NCI-H69 (cell line): ENCODE measurements around the gene TBC1D5.
"Not testable (repeated sequence)": the region's sequence is repeated elsewhere in the genome, so short reads cannot be mapped to it uniquely, and the experiment has no call there.

ENCODE experiments used
- DNase-seq: peaks from one replicate; lab custom pipeline; 2025; lab: John Stamatoyannopoulos, UW

The TBC1D5 gene

DNA sequence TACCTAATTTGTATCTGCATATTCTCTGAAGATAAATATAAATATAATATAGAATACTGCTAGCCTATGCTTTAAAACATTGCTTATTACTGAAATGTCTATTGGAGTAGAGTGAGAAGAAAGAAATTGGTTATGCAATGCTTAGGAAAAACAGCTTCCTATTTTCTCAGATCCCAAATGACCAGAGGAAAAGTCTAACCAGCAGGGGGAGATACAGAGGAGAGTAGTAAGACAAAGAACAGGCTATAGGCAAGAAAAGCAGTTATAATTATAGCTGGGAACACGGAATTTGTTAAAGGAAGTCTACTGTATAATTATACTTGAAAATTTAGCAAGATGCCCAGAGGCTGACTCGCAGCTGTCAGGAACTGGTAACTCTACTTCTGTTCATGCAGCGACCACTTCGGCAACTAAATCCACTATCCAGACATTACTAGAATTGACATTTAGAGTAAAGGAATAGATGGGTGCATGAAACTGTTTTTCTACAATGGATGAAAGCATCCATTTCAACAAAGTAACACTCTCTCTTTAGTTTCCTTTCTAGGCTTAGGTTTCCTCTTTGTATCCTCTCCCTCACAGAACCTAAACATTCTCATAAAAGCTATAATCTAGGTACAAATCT, 97.2 kb downstream of the TBC1D5 start:
- DNase-seq: peak; percentile 94

DNA sequence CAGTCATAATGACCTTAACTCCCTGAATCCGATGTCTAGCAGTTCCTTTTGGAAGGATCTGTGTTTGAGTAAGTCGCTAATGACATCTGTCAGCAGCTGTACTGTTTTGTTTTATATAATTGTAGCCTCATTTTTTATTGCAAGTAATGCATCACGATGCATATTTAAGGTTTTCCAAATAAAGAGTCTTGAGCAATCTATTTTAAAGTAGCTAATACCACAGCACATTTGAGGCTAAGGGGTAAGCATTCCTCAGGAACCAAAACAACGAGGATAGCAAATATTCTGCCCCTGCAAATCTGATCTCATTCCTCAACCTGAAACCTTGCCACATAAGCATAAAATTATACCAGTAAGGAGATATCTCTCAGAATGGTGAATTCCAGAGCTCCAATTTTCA, 98.7 kb downstream of the TBC1D5 start:
- peak; percentile 31 for DNase-seq

DNA sequence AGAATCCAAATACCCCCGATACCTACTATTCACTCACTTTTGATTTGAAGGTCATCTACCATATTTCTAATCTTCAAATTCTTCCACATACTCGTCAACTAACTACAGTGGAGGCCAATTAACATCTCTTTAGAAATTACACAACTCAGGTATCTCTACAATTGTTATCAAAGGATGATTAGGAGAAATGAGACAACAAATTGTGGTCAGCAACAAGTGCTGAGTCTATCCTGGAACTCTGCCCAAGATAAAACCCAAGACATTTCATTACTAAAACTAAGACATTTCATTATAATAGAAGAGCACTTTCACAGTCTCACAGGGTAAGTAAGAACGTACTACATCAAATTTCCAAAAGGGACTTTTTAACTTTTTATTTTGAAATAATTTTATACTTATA, 100.0 kb downstream of the TBC1D5 start:
- DNase-seq: no peak

DNA sequence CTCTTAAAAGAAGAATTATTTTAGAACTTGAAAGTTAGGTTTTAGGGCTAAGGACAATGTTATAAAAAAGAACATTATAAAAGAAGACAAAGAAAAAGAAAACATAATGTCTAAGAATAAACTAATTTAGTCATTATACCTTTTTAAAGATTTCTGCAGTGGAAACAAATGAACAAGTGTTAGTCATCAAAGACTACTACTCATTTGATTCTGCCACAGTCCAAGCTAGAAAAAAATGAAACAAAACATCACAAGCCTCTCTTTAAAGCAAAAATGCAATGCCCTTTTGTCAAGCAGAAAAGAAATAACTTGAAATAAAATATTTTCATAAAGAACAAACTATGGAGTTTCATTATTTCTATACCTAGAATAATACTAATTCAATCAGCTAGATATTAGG, 102.0 kb downstream of the TBC1D5 start:
- peak; percentile 14 for DNase-seq

DNA sequence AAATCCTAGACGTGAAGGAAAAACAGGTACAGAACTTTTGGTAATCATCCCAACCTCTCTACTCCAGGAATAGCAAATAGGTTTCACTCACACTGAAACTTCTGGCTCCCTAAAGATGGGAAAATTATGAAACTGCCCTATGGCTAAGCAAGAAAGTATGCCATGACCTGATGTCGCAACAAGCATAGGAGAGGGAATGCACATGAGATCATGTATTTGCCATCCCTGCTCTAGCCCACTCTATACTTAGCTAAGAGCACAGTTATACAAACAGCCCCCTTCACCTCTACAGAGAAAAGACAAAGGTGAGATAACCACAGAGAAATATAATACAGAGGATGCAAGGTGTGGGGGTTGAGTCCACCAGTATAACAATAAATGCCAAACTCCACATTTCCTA, 102.7 kb downstream of the TBC1D5 start:
- DNase-seq: peak; percentile 82

DNA sequence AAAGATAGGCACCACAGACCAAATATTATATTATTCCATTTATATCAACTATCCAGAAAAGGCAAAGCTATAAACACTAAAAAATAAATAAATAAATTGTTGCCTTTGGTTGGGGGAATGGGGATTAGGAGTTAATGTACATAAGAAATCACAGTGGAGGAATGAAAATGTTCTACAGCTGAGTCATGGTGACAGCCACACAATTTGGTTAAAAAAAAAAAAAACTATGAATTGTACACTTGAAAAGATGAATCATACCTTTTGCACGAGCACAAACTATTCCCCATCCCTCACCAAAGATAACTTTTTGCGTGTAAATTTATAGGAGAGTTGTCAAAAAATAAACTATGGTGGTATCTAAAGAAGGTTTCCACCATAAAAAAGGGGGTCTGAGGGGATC, 103.2 kb downstream of the TBC1D5 start:
- no peak for DNase-seq

DNA sequence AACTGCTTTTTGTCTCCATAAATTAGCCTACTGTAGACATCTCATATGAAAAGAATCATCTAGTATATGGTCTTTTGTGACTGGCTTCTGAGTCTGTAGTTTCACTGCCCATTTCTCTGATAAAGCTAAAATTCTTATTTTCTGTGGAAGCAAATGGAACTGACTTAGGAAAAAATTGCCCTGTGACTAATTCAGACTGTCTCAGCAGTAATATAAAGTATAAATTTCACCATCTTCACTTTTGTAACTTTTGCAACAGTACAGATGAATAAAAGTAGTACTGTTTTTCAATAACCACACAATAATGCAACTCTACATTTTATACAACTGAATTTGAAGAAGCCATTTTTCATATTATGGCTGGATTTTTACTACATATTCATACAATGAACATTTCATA, 104.1 kb downstream of the TBC1D5 start:
- DNase-seq: no peak

DNA sequence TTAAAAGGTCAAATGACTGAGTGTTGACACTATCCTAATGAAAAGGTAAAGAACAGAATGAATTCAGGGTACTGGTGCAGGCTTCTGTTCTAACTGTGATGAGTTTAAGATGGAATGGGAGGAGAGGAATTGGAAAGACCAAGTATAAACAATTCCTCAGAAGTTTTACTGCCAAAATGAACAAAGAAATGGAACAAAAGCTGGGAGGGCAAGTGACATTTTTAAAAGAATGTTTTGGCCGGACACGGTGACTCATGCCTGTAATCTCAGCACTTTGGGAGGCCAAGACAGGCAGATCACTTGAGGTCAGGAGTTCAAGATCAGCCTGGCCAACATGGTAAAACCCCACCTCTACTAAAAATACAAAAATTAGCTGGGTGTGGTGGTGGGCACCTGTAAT, 106.8 kb downstream of the TBC1D5 start:
- DNase-seq: not testable (repeated sequence)

DNA sequence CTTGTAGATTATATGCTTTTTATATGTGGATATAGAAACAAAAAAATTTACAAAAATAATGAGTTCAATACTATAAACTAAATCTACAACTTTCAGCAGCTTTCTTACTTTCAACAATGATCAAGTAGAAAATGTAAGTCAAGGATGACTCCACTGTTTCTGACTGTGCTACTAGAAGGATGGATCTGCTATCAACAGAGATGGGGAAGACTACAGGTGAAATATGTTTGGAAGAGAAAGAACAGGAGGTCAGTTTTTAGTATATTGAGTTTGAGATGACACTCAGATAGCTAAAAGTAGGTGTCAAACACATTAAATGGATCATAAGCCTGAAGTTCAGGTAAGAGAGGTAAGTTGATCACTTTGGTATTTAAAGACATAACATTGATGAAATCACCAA, 107.5 kb downstream of the TBC1D5 start:
- no peak for DNase-seq

DNA sequence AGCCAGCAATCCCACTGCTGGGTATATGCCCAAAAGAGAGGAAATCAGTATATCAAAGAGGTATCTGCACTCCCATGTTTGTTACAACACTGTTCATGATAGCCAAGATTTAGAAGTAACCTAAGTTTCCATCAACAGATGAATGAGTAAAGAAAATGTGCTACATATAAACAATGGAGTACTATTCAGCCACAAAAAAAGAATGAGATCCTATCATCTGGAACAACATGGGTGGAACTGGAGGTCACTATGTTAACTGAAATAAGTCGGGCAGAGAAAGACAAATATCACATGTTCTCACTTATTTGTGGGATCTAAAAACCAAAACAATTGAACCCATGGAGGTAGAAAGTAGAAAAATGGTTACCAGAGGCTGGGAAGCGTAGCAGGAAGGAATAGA, 108.2 kb downstream of the TBC1D5 start:
- no peak for DNase-seq

DNA sequence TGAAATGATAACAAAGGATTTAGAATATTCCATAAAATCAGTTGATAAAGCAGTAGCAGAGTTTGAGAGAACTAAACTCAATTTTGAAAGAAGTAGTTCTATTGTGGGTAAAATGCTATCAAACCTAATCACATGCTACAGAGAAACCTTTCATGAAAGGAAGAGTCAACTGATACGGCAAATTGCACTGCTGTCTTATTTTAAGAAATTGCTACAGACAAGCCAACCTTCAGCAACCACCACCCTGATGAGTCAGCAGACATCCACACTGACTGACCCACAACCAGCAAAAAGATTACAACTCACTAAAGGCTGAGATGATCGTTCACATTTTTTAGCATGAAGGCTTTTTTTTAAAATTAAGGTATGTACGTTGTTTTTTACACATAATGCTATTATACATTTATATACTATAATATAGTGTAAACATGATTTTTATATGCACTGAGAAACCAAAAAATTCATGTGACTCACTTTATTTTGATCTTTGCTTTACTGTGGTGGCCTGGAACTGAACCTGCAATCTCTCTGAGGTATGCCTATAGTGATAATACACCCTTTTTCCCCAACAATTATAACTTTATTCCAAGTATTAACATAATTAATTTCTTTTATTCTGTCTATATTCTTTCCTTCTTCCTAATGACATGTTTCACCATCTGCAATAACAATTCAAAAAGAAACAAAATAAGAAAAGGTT, 109.9 kb downstream of the TBC1D5 start:
- peak; percentile 6 for DNase-seq

DNA sequence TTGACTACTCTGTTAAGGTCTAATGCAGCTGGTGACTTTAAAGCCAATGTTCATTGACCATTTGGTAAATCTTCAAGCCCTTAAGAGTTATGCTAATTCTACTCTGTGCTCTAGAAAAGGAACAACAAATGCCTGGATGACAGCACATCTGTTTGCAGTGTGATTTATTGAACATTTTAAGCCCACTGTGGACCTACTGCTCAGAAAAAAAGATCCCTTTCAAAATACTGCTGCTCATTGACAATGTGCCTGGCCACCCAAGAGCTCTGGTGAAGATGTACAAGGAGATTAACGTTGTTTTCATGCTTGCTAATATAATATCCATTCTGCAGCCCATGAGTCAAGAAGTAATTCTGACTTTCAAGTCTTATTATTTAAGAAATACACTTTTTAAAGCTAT, 110.8 kb downstream of the TBC1D5 start:
- no peak for DNase-seq

DNA sequence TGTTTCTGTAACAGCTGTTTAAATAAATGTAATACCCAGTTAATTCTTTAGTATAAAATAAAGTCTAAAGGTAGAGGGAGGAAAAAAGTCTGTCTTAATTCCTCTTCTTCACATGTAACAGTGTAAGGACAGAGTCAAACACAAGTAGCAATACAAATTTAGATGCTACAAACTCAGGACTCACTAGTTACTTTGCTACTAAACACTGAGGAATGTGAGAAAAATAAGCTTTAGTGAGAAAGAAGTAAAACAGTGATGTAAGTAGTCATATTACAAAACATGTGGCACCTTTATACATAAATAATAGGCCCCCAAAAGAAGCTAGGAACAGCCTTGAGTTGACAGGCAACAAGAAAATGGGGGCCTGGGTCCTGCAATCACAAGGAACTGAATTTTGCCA, 113.0 kb downstream of the TBC1D5 start:
- no peak for DNase-seq

DNA sequence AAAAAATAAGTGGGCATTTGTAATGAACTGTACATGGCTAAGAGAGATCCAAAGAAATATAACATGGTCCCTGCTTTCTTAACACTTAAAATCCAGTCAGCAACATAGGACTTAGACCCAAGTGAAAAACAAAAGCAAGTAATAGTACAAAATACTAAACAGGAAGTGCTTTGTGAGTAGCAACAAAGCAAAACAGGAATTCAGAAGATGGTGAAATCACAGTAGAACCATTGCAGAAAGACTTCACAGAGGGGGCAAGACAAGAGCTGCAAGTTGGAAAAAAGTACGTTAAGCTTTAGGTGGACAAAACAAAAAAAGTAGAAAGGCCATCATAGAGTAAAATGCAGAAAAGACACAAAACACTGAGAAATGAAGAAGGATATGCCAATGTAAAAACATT, 116.0 kb downstream of the TBC1D5 start:
- DNase-seq: no peak

DNA sequence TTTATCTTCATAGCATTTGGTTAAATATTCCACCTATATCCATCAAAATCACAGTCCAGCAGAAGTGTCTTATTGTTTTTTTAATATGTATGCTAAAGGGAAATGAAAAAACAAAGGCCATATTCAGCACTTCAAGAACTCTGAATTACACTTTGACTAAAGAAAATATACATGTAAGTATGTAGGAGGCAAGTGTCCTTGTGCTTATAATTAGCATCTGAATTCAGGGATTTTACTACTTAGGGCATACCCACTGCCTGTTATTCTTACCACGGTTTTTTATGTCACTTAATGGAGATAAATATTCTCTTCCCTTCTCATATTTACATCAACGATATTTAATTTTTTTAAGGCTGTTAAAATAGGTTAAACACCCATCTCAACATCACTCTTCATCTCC, 117.3 kb downstream of the TBC1D5 start:
- DNase-seq: no peak

DNA sequence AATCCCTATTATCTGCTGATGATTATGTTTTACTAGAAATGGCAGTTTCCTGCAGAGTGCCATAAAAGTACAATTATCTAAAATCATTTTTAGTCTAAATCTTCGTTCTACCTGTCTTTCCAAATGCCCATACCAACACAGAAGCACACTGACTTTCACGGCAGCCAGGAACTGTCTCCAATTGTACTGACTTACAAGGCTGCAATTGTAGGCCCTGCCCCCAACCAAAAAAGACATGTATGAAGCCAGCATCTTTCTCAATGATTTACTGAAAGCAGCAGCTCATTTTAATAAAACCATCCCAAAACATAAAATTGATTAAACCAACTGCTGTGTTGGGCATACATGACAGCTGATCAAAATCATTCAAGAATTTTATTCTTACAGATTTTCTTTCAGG, 119.0 kb downstream of the TBC1D5 start:
- DNase-seq: no peak

DNA sequence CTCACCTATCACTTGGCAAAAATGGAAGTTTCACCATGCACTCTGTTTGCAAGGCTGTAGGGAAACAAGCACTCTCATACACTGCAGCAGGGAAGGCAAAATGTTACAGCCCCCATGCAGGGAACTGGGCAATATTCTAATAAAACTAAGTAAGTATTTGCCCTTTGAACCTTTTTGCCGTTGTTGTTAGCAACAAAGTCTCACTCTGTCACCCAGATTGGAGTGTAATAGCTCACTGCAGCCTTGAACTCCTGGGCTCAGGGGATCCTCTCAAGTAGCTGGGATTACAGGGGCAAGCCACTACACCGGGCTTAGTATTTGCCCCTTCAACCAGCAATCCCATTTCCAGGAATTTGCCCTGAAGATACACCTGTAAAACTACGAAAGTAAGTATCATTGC, 122.5 kb downstream of the TBC1D5 start:
- DNase-seq: no peak

DNA sequence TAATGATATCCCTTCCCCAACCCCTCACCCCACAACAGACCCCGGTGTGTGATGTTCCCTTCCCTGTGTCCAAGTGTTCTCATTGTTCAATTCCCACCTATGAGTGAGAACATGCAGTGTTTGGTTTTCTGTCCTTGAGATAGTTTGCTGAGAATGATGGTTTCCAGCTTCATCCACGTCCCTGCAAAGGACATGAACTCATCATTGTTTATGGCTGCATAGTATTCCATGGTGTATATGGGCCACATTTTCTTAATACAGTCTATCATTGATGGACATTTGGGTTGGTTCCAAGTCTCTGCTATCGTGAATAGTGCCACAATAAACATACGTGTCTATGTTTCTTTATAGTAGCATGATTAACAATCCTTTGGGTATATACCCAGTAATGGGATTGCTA, 129.4 kb downstream of the TBC1D5 start:
- not testable (repeated sequence) for DNase-seq

DNA sequence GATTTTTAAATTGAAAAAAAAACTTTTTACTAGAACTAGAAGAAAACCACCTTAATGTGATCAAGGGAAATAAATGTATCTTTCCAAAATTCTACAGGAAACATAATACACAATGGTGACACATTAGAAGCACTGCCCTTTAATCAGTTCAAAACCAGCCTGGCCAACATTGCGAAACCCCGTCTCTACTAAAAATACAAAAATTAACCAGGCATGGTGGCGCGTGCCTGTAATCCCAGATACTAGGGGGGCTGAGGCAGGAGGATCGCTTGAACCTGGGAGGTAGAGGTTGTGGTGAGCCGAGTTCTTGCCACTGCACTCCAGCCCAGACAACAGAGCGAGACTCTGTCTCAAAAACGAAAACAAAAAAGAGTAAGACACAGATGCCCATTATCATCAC, 134.5 kb downstream of the TBC1D5 start:
- DNase-seq: no peak

DNA sequence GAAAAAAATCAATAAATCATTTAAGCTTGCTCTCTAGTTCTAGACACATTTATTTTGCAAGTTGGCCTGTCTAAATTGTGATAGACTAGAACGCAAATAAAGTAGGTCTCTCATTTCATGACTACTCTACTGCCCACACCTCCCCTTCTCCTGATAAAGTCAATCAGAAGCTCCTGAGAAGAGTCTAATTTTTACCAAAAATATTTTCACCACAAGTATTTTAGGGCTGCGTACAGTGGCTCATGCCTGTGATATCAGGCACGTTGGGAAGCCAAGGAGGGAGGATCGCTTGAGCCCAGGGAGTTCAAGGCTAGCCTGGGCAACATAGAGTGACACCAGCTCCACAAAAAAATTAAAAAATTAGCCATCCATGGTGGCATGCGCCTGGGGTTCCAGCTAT, 136.5 kb downstream of the TBC1D5 start:
- DNase-seq: no peak

DNA sequence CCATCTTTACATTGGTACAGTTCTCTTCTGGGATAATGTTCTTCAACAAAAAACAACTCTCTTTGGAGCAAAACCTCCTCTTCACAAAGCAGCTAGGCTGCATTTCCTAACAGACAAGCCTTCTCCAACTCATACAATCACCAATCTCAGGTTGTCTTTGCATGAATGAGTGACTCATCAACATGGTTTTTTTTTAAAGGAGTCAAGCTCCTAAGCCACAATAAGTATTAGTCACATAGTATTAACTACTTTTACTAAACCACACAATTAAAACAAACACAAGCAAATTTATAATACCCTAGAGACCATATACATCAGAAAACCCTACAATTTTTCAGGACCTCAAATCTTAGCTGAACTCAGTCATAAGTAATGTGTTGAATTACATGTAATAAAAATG, 137.4 kb downstream of the TBC1D5 start:
- peak; percentile 65 for DNase-seq

DNA sequence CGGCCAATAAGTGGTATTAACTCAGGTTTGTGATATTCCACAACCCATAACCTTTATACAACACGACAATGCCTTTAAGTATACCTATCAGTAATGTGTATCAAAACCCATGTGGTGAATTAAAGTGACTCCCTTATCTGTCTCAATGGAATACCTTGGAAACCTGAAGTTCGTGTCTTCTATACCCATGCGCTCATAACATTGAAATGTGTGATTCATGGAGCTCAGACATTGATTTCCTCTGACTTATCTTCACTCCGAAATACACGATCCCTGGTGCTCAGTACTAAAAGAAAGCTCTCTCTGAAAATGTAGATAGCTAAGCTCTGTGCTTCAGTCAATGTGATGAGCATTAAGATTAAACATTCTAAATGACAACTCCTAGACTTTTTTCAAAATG, 140.3 kb downstream of the TBC1D5 start:
- no peak for DNase-seq

DNA sequence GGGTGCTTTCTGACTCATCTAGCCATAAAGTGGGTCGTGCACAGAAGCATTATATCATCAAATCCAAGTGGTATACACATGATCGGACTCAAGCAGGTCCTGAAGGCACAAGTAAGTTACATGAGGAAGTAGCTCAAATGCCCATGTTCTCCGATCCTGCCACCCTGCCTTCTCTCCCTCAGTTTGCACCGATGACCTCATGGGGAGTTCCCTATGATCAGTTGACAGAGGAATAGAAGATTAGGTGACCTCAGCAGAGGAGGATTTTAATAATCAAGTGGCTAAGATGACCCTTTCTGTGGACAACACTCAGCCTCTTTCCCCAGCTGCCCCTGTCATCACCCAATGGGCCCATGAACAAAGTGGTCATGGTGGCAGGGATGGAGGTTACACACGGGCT, 149.5 kb downstream of the TBC1D5 start:
- DNase-seq: no peak

DNA sequence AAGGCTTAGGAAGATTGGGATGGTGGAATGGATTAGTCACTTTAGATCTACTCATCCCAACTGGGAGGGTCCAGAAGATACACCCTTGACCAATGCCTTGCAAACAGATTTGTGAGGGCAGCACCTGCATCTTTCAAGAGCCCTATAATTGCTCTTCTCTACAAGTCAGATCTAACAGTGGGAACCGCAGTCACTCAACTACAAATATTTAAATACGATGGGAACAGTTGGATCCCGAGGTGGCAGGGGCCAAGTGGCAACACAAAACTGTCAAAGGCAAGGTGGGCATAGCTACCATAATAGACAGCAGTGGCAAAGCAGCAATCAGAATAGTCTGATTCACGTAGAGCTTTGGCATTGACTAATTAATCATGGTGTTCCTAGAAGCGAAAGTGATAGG, 152.0 kb downstream of the TBC1D5 start:
- no peak for DNase-seq
